Stimulated activated CD8-positive, alpha-beta memory T cell treated with anti-CD3 and anti-CD28 coated beads, Interleukin-15, amount 100 ng/mL, for 4 hours (primary cell): ENCODE data around the gene TSR1.

Experiments used
- DNase-seq, 2 donors: peaks; one replicate each; pipeline ENCODE4 v3.0.0-alpha.2; 2020; ENCODE audit warnings: low read depth in 2 of 2

TSR1 gene

DNA sequence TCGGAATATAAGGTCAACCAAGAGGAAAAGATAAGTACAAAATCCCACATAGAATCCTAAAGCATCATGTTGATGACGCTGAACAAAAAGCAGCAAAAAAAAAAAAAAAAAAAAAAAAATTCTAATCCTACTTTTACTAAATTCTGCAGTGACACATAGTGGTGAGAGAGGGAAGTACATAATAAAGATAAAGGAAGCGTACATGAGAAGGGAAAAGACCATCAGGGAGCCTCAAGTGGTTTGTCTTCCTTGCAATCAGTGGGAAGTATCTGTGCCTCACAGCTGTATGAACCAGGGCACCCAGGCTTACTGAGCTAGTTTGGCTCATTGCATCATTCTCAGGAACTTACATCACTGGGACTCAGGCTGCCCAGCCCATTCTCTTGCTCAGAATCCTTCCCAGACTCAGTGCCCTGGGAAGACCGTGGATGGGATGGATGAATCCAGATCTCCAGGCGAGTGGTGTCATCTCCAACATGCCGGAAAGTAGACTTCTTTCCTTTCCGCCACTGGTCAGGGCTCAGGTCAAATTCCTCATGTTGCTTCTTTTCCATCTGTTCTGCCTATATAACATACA is 53.9 kb downstream of the TSR1 start:
- no peak for DNase-seq

DNA sequence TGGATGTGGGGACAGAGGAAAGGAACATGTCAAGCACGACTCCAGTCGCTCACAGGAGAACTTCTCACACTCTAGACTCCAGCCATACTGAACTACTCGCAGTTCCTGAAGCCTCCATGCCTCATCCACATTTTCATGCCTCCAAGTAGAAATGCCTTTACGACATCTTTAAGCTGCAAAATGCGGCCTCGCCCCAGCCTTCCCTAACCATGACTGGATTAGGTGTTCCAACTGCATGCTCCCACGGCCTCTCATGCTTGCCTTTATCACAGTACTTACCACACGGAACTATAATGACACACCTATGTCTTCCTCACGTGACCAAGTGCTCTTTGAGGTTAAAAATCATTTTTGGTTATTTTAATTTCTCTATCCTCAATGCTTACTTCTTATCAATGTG is 56.5 kb downstream of the TSR1 start:
- no peak for DNase-seq

DNA sequence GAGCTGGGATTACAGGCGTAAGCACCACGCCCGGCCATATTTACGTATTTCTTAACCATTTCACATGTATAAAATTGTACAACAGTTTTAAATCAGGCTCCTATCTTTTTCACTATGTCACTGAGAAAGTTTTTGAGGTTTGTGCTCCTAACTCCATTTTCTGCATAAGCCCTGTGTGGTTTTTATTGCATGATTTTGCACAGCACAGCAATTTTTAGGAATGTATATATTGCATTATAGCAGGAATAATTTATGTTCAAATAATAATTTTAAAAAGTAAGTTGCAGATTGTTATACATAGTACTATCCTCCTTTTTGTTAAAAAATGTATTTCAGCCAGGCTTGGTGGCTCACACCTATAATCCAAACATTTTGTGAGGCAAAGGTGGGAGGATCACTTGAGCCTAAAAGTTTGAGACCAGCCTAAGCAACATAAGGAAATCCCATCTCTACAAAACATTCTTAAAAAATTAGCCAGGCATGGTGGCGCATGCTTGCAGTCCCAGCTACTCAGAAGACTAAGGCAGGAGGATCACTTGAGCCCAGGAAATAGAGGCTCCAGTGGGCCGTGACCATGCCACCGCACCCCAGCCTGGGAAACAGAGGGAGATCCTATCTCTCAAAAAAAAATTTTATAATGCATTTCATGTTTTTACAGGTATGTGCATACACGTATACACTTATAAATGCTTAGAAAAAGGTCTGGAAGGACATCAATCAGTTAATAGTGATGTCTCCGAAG is 58.7 kb downstream of the TSR1 start:
- no peak for DNase-seq

DNA sequence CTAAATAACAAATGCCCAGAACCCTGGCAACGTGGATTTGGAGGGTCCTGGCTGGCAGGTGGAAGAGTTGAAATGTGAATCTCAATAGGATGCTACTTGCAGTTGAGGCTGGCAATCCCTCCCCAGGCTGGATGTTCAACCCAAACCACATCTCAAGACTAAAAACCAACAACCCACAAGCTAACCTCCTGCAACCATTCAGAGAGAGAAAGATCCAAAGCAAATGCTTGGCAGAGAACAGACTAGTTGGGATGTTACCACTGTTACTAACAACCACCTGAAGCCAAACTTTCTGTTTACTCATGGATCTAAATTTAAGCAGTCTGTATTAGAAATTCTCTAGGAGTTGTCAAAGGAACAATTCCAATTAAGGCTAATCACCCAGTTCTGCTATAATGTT is 60.5 kb downstream of the TSR1 start:
- no peak for DNase-seq

DNA sequence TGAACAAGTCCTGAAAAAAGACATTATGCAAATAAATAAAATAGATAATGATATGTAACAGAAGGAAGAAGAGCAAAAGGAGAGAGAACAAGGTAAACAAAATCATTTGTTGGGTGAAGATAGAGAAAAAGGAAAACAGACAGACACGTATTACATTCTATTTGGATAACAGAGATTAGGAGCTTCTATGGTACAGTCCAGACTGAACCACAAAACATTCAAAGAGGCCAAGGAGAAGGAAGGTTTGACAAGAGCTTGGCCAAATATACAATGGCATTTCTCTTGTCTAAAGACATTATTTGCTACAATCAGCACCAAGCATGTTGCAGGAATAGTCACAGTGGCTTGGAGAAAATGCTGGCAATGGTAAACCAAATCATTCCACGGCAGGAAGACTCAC is 61.8 kb downstream of the TSR1 start:
- no peak for DNase-seq
